ENCODE data around the gene HIF3A.

DNA sequence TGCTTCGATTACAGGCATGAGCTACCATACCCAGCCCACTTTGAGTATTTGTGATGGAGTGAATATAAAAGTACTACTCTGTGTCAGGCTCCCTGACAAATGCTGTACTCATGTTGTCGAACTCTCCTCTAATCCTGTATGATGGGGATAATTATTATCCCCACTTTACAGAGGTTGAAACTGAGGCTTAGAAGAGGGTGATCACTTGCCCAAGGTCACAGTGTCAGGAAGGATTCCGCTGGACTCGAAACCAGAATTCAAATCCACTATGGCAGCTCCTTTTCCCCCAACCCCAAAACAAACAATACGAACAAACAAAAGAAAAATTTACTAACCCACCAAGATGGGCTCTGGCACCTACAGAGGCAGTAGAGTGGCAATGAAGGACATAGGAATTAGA, 48.3 kb downstream of the HIF3A start:
- no peak for TF ChIP-seq GATA2 (IDR thresholded peaks at IDR 0.05; ENCODE audit: low read depth, low read length)
- TF ChIP-seq GATA3 (IDR thresholded peaks at IDR 0.05; ENCODE audit: low read depth, low read length), result no peak

Data from SH-SY5Y (cell line).